Stimulated activated CD8-positive, alpha-beta memory T cell treated with anti-CD3 and anti-CD28 coated beads, Interleukin-15, amount 100 ng/mL, for 4 hours (primary cell): Measurements from ENCODE around the gene GATA3.

Source experiments
- DNase-seq, 2 donors: peaks; one replicate each; pipeline ENCODE4 v3.0.0-alpha.2; 2020; ENCODE audit warnings: low read depth in 2 of 2

Gene GATA3

DNA sequence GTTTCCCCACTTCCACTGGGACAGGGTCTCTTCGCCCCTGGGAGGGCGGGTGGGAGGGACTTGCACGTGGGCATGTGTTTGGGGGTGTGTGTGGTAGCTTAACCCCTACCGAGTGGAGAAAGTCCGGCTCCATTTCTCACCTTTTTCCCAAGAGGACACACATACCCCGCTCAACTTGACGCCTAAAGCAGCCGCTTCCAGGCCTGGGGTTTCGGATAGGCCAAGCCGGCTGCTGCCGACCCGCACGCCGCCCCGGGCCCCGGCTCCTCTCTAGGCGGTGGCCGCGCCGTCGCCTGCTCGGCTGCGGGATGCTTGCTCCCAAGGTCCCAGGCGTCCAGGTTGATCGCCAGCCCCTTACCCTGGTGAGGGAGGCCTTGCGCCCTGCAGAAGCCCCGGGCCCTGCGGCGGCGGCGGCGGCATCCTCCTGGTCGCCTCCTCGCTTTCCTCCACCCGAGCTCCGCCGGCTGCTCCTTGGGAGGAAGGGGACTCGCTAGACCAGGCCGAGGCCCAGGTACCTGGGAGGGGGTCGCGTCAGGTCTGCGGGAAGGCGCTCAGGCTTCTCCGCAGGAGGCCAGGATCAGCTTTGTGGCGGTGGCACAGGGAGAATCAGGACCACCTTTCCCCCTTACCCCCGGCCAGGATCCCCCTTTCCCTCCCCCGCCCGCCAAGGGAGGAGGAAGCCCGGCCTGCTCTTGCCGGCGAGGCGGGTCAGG, 3.2 kb upstream of the GATA3 start:
- DNase-seq = no peak

DNA sequence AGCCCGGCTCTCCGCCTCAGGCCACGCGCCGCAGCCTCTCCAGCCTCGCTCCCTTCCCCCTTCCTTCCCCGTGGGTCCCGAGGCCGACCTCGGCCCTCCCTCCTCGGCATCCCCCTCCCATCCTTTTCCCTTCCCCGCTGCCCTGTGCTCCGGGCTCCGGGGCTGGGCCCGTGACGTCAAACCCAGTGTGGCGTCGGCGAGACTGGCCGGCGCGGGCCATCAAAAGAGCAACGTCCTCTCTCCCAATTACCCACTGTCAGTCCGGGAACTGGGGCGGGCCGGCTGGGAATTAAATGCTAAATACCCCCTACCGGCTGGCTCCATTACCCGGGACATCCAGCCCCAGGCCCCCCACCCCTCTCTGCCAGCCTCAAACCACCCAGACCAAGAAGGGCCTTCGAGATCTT, 2.6 kb upstream of the GATA3 start:
- DNase-seq = no peak

GRCh38 chr10:8052341-8052955, 2.0 kb upstream of the GATA3 start:
- no peak for DNase-seq

- DNase-seq = no peak
These were observed 1.5 kb upstream of the GATA3 start for GRCh38 chr10:8052956-8053445.

DNA sequence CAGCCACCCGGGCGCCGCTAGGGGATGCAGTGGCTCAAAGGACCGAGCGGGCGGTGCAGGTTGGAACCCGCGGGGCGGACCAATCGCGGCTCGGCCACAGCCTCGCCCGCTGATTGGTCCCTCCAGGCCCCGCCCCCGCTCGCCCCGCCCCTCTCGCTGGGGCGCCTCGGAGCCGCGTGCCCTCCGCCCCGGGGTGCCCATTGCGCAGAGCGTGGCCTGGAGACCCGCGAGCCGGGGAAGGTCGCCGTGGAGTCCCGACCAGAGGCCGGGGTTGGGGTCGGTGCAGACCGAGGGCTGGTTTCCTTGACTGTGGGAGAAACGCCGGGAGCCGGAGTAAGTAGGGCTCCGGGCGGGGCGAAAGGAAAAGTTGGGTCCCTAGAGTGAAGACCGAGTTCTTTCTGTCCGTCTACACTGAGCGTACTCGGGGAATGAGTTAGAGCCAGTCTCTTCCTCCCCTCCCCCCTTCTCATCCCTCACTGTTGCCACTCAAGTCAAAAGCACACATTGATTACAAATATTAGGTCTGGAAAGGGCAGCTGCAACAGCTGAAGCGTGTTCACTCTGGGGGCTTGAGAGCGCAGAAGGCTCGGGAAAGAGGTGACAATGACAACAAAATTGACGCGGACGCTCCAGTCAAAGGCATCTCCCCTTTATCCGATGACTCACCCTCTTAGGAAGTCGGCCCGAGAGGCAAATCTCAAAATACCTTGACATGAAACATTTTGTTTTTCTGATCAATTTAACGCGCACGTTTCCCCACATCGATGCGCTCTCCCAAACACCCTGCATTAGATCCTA, 843 bp upstream of the GATA3 start:
- peak; percentile 85 to 87 for DNase-seq

DNA sequence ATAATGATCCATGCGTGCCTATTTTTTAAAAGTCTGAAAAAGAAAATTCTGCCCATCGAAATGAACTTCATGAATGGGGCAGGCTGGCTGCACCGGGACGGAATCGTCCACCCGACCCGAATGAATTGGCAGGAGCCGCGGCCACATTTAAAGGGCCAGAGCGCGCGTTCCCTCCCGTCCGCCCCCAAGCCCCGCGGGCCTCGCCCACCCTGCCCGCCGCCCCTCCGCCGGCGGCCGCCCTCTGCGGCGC, 319 bp upstream of the GATA3 start:
- no peak for DNase-seq

- no peak for DNase-seq
These were observed 1.2 kb downstream of the GATA3 start for GRCh38 chr10:8055420-8056349.

GRCh38 chr10:8056378-8056777, 1.9 kb downstream of the GATA3 start:
- no peak for DNase-seq

GRCh38 chr10:8056871-8057331, 2.4 kb downstream of the GATA3 start:
- no peak for DNase-seq

DNA sequence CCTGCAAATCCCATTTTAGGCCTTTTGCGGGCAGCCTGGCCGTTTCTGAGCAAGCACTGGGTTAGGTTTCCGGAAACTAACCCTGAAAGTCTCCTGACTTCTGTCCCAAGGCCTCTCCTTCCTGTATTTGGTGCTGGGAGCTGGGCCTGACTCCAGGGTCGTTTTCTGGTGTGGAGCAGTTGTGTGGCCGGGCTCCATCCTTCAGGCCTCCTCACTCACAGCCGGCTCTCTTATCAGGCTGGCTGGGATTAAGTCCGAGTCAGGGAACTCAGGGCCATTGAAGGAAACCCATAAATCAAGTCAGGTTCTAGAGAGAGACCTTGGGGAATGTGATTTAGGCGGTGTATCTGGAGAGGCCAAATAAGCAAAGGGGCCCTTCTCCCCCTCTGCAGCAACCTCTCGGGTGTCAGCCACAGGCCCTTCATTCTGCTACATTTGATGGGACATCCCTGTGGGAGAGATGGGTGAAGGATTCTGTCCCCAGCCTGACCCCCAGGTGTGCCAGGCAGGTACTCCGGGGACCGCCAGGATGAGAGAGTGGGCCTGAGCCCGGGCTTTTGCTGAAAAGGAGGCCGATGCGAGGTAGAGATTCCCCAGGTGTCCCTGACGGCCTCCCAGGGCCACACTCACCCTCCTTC, 3.3 kb downstream of the GATA3 start:
- no peak for DNase-seq

DNA sequence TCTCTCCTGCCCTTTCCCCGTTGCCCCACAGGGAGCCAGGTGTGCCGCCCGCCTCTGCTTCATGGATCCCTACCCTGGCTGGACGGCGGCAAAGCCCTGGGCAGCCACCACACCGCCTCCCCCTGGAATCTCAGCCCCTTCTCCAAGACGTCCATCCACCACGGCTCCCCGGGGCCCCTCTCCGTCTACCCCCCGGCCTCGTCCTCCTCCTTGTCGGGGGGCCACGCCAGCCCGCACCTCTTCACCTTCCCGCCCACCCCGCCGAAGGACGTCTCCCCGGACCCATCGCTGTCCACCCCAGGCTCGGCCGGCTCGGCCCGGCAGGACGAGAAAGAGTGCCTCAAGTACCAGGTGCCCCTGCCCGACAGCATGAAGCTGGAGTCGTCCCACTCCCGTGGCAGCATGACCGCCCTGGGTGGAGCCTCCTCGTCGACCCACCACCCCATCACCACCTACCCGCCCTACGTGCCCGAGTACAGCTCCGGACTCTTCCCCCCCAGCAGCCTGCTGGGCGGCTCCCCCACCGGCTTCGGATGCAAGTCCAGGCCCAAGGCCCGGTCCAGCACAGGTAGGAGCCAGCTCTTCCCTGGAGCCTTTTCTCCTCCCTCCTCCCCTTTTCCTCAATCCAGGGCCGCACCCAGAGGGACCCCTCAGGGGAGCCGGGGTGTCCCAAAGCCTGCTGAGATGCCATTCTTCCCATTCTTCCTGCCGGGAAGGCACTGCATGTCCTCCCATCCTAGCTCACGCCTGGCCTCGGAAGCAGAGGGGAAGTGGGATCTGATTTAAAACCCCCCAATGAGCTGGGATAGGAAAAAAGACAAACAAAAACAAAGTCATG, 4.0 kb downstream of the GATA3 start:
- DNase-seq = no peak

DNA sequence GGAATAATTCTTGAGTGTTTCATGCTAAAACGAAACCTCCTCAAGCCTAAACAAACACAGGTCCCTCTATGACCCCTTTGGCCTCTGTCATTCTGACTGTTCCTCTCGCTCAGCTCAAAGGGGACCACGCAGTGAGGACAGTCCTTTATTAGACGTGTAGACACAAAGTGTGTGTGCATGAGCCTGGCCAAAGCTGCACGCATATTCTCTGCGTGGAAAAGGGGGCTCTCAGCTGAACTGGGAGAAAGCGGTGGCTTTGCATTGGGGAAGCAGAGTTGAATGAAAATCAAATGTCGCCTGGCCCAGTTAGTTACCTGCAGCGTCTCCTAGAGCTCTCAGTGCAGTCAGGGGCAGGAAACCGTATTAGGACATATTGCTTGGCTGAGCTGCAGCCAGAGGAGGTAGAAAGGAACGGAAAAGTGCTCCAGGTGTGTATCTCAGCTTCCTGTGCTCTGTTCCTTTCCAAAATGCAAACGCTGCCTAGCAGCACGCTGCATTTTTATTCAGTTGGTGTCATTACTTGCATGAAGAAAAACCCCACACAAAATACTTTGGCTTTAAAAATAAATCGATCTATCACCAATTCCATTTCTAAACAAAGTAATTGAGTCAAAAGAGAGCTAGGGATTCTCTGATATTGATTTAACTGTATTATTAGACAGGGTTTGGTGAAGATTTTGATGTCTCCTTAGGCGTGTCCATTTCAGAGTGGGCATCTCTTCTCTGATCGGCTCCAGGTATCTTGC, 4.9 kb downstream of the GATA3 start:
- DNase-seq = no peak

DNA sequence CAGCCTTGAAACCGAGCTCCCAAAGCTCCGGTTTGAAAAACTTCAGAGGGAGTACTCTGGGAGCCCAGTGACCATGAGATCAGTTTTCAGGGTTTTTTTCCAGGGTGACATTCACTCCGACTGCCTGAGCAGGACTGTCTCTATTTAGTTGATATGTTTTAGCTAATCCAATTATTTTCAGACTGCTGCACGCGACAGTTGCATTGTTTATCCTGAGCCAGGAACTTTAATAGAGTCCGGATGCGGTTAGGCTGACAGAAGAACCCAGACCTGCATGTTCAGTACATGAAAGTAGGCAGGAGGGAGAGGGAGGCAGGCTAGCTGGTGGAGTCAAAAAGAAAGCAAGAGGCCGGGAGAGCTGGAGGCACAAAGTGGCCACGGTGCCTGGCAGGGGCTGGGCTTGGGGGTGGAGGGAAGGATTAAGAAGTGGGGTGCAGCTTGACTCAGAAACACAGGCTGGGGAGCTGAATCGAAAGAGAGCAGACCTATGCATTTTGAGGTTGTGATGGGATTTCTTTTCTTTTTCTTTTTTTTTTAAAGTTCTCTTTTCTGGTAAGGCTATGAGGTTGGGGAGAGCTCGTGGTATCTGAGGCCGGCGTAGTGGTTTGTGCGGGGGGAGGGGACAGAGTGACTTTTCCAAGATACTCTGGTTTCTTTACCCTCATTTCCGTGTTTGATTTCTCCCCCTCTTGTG, 5.7 kb downstream of the GATA3 start:
- no peak for DNase-seq

DNA sequence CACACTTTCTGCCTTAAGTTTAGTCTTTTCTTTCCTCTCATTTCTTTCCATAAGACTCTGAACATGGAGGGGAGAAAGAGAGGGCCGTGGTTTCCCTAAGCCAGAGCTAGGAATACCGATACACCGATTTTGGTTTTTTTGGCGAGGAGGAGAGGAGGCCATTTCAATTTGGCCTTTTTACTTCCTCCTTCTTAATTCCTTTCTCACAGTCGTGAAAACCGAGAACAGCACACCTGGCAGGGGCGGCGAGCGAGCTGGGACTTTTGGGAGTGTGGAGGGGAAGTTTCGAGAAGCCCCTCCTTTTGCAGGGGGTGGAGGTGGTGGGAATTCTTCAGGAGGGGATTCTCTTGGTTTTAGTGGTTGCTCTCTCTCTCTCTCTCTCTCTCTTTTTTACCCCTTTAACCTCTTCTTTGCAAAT, 6.2 kb downstream of the GATA3 start:
- DNase-seq = no peak

- no peak for DNase-seq
These were observed 7.1 kb downstream of the GATA3 start for GRCh38 chr10:8061274-8062211.

DNA sequence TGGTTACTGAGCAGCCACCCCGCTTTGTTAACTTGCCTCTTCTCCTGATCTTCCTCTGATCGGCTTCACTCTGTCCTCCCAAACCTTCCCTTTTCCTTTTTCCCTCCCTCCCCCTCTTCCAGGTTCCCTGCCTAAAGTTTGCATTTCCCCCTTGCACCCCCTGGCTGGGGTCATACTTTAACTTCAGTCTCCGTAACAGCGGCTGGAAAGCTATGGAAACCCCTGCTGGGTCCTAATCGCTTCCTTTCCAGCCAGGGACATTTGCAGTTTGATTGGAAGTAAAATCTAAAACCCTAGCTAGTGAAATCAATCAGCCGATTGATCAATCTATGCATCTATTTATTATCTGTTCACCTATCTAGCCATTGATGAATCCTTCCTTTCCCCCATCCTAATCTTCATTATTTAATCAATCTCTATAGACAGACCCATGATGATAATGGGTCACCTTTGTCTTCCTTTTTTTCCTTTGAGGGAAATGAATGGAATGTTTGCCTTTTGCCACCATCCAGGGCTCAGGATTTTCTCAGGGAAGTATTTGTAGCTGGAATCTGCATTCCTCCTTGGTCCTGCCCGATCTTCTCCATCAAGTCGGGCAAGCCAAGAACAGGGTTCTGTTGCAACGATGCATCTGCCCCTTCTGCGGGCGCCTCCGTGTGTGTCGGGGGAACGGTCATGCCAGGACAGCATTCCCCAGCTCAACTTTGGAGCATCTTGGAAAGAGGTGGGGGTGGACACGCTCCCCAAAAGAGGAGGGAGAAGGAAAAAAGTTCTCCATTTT, 8.8 kb downstream of the GATA3 start:
- no peak for DNase-seq

DNA sequence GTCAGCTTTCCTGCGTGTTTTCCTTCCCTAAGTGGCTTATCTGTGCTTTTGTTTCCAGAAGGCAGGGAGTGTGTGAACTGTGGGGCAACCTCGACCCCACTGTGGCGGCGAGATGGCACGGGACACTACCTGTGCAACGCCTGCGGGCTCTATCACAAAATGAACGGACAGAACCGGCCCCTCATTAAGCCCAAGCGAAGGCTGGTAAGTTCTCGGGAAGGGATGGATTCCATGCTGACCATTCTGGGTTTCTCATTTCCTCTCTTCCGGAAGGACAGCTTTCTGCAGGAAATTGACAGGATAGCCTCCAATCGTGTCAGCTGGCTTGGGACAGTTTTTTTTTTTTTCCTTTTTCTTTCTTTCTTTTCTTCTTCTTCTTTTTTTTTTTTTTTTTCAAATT, 9.4 kb downstream of the GATA3 start:
- DNase-seq = no peak
